Measurements from ENCODE around the gene C10orf95. TPM values are rescaled to one million over a fixed set of nuclear protein-coding genes. Genes with fewer than 3 reads are reported as not detected.

Gene C10orf95
- total and polyA plus RNA-seq, 10 of the 15 experiments (the other 5 are each of a cell fraction or from before 2014, with no cell fraction given): 0.06 to 1.1 (median 0.31) TPM

- TF ChIP-seq SREBF1 (IDR thresholded peaks at IDR 0.05; ENCODE audit: low read length) (no peak), ZNF207 (IDR thresholded peaks at IDR 0.05; ENCODE audit: borderline replicate concordance) (0 out of 2 replicates have a peak, but pooled peaks have one; percentile 44)
Observed at GRCh38 chr10:102432162-102432950, 19.0 kb downstream of the C10orf95 start, which contains the start of gene CUEDC2 (continued).

- Histone ChIP-seq H3K79me2 (ENCODE audit: control insufficient read depth, insufficient read depth, low read length) (peaks cover 11% of the 10 kb centered on the region), H3K9me3 (replicated peaks; ENCODE audit: control insufficient read depth, insufficient read depth, low read length) (no peaks in the 10 kb centered on the region), H3K27ac (ENCODE audit: control insufficient read depth, insufficient read depth) (peak overlapping the region; percentile 90), H3K9ac (ENCODE audit: control insufficient read depth, insufficient read depth, low read length) (peak overlapping the region; percentile 96), H3K36me3 (ENCODE audit: control insufficient read depth in 2 of 2, insufficient read depth in 2 of 2, low read length in 1 of 2) (no peaks in the 10 kb centered on the region), H3K4me3 (peak overlapping the region; percentile 93), H4K20me1 (ENCODE audit: control insufficient read depth, insufficient read depth) (no peaks in the 10 kb centered on the region), H3K4me1 (ENCODE audit: control insufficient read depth, insufficient read depth, low read length) (peaks cover 21% of the 10 kb centered on the region), H2AFZ (ENCODE audit: control insufficient read depth, low read depth, low read length) (peak overlapping the region; percentile 89), H3K4me2 (ENCODE audit: control insufficient read depth, insufficient read depth) (peak overlapping the region; percentile 56), H3K27me3 (replicated peaks in 1 of 2; ENCODE audit: control insufficient read depth in 2 of 2, insufficient read depth in 2 of 2, low read length in 1 of 2) (no peaks in the 10 kb centered on the region)
- ChIA-PET SMC1A (ENCODE audit: uncharacterized antibody, unreplicated experiment) (interaction anchor here (0.5 to 5.5 kb wide), 5 partner anchors 10 to 220 kb away, joined by 3 to 42 read pairs (median 4); partner anchors contain the start of gene FBXL15), POLR2A (interaction anchor here (0.7 to 5.5 kb wide), 7 partner anchors 9 to 186 kb away, joined by 3 to 42 read pairs (median 12); partner anchors contain the start of genes C10orf95, FBXL15, GBF1 and NFKB2), RAD21 (ENCODE audit: unreplicated experiment) (interaction anchor here (0.6 to 2.8 kb wide), 8 partner anchors 11 to 152 kb away, joined by 3 to 24 read pairs (median 4); partner anchors contain the start of genes C10orf95, FBXL15 and NFKB2), CTCF (interaction anchor here (0.7 to 2.3 kb wide), 8 partner anchors 9 to 202 kb away, joined by 3 to 15 read pairs (median 6); partner anchors contain the start of gene FBXL15)
- WGBS (ENCODE audit: insufficient coverage, insufficient replicate concordance, low lambda C conversion rate, missing lambda C conversion rate): 7% methylated on average over 4 of the region's 4 CpGs
- FAIRE-seq (peak; percentile 56), ATAC-seq (peak; percentile 12), DNase-seq (ENCODE audit: low read depth, low spot score) (no peak)
- no TSS peak for BruUV-seq (replicated peaks)
- intact Hi-C loops (cut with micrococcal nuclease; ENCODE audit: unreplicated experiment) (loop anchor here (1.0 to 5.0 kb wide), 4 partner anchors 10 to 281 kb away; partner anchors contain the start of genes ARL3, C10orf95 and SFXN2), in situ Hi-C loops (cut with MboI) (no loop called here)
- TF ChIP-seq ATF2 (IDR thresholded peaks at IDR 0.05; ENCODE audit: low read length): no peak
- TF ChIP-seq FOXK2 (IDR thresholded peaks at IDR 0.05): no peak
- TF ChIP-seq E4F1 (IDR thresholded peaks at IDR 0.05; ENCODE audit: borderline replicate concordance, partially characterized antibody): no peak
- no peak for TF ChIP-seq ZSCAN29 (IDR thresholded peaks at IDR 0.05)
- TF ChIP-seq RUNX3 (IDR thresholded peaks at IDR 0.05; ENCODE audit: low read length): peak; percentile 59
- no peak for TF ChIP-seq NR2C2 (IDR thresholded peaks at IDR 0.05; ENCODE audit: borderline replicate concordance, control insufficient read depth, insufficient read length, low read depth)
- TF ChIP-seq CTCF (IDR thresholded peaks at IDR 0.05 in 2 of 3, conservative IDR thresholded peaks at IDR 0.05 in 1 of 3; ENCODE audit: control insufficient read depth in 2 of 3, extremely low read depth in 1 of 3, insufficient read depth in 1 of 3, low read depth in 3 of 3, low read length in 3 of 3): peak in 1 of 3 experiments; percentile 17; a peak in 1 of 6 replicates
- no peak for TF ChIP-seq SMAD5 (IDR thresholded peaks at IDR 0.05; ENCODE audit: low read depth)
- TF ChIP-seq MLLT1 (IDR thresholded peaks at IDR 0.05): peak; percentile 83
- no peak for TF ChIP-seq SUZ12 (IDR thresholded peaks at IDR 0.05; ENCODE audit: unreplicated experiment)
Observed at GRCh38 chr10:102431452-102432124, 19.8 kb downstream of the C10orf95 start.
